ENCODE results near the gene RYR3. TPM values are rescaled to one million over a fixed set of nuclear protein-coding genes. Genes with fewer than 3 reads are reported as not detected.

Gene RYR3
- total and polyA plus RNA-seq, 7 donors: 2.5 to 159 (median 24.0) TPM

DNA sequence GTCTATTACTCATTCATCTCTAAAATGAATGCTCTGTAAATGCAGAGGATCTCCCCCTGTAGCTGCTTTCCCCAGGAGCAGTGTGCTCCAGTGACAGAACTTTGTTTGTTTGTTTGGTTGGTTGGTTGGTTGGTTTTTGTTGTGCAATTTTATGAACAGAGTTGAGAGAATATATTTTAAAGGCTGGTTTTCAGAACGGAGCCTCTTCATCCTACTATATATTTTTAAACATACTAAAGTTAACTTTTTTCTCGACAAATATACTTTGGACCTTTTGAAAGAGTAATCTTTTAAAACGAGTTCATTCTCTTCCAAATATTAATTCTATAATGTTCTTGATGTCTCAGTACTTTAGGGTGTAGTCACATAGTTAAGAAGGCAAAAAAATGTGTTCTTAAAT, 20.2 kb downstream of the RYR3 start:
- Histone ChIP-seq H3K4me1 (peaks cover 13% of the 10 kb centered on the region), H3K9me3 (no peaks in the 10 kb centered on the region), H3K27ac (no peak overlapping the region), H3K36me3 (ENCODE audit: insufficient read depth in 1 of 2, low read depth in 1 of 2) (no peaks in the 10 kb centered on the region), H3K27me3 (ENCODE audit: insufficient read depth in 3 of 3, low read length in 2 of 3) (no peaks in the 10 kb centered on the region), H3K4me3 (no peak overlapping the region)
- intact Hi-C loops (cut with DNase I): no loop called here
- ATAC-seq: no peak
- DNase-seq: no peak
- TF ChIP-seq CTCF (IDR thresholded peaks at IDR 0.05): no peak
- WGBS, 3 donors: 82 to 88% (median 86%) methylated on average over 3 of the region's 3 CpGs

- intact Hi-C loops (cut with DNase I): no loop called here
- Histone ChIP-seq H3K36me3 (ENCODE audit: insufficient read depth in 1 of 2, low read depth in 1 of 2) (no peaks in the 10 kb centered on the region), H3K27me3 (ENCODE audit: insufficient read depth in 3 of 3, low read length in 2 of 3) (no peaks in the 10 kb centered on the region), H3K27ac (no peak overlapping the region), H3K9me3 (no peaks in the 10 kb centered on the region), H3K4me3 (no peak overlapping the region), H3K4me1 (no peaks in the 10 kb centered on the region)
- WGBS, 3 donors: 62 to 72% (median 63%) methylated on average over 4 of the region's 4 CpGs
- ATAC-seq (no peak), DNase-seq (no peak)
- TF ChIP-seq CTCF (IDR thresholded peaks at IDR 0.05): no peak
These were observed 31.2 kb downstream of the RYR3 start for GRCh38 chr15:33341953-33342352.

DNA sequence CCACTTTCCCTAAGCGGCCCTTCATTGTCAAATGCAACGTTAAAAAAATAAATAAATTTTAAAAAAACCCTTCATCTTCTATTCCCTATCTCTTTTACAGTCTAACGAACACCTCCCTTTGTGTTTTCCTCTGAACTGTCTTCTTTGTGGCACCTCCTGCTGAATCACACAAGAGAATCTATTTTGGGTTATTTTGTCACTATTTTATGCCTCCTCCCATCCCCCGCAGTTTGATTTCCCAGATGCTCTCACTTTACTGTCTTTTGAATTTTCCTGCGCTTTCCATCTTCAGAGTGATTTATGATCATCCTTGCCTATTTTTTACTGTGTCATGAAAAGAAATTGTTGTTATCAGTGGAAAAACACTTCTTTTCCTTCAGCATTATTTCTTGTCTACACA, 32.5 kb downstream of the RYR3 start:
- 88 to 89% (median 89%) methylated on average over 5 of the region's 5 CpGs for WGBS, 3 donors
- intact Hi-C loops (cut with DNase I): no loop called here

DNA sequence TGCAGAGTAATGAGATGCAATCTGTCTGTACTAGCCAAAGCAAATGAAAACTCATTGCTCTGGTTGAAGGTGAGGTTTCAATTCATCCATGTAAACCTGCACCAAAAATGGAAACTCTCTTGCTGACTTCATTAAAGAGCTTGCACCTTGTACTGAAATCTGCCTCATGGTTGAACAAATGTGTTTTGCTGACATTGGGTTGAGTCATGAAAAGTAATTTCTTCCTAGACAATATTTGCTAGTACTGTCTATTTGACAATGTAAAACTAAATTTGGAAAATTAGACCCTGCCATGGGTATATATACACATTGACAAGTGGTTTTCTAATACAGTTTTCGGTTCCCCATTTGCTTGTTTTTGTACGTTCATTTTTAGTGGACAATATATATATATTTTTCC, 33.3 kb downstream of the RYR3 start:
- Histone ChIP-seq H3K27me3 (ENCODE audit: insufficient read depth in 3 of 3, low read length in 2 of 3) (no peaks in the 10 kb centered on the region), H3K4me1 (no peaks in the 10 kb centered on the region), H3K9me3 (no peaks in the 10 kb centered on the region), H3K27ac (no peak overlapping the region), H3K4me3 (no peak overlapping the region), H3K36me3 (ENCODE audit: insufficient read depth in 1 of 2, low read depth in 1 of 2) (no peaks in the 10 kb centered on the region)
- DNase-seq: no peak
- intact Hi-C loops (cut with DNase I): no loop called here
- no peak for ATAC-seq
- WGBS, 3 donors: 92 to 93% (median 92%) methylated on average over 2 of the region's 2 CpGs
- no peak for TF ChIP-seq CTCF (IDR thresholded peaks at IDR 0.05)

More for the DNA sequence above, 32.5 kb downstream of the RYR3 start:
- Histone ChIP-seq H3K4me1 (no peaks in the 10 kb centered on the region), H3K27me3 (ENCODE audit: insufficient read depth in 3 of 3, low read length in 2 of 3) (no peaks in the 10 kb centered on the region), H3K9me3 (no peaks in the 10 kb centered on the region), H3K36me3 (ENCODE audit: insufficient read depth in 1 of 2, low read depth in 1 of 2) (no peaks in the 10 kb centered on the region), H3K4me3 (no peak overlapping the region), H3K27ac (no peak overlapping the region)
- no peak for TF ChIP-seq CTCF (IDR thresholded peaks at IDR 0.05)
- DNase-seq (no peak), ATAC-seq (no peak)

- Histone ChIP-seq H3K27ac (no peak overlapping the region), H3K4me3 (no peak overlapping the region), H3K27me3 (ENCODE audit: insufficient read depth in 3 of 3, low read length in 2 of 3) (no peaks in the 10 kb centered on the region), H3K4me1 (no peaks in the 10 kb centered on the region), H3K36me3 (ENCODE audit: insufficient read depth in 1 of 2, low read depth in 1 of 2) (no peaks in the 10 kb centered on the region), H3K9me3 (no peaks in the 10 kb centered on the region)
- no peak for TF ChIP-seq CTCF (IDR thresholded peaks at IDR 0.05)
- no peak for ATAC-seq
- DNase-seq: no peak
- 83 to 93% (median 85%) methylated on average over 1 of the region's 1 CpG for WGBS, 3 donors
- intact Hi-C loops (cut with DNase I): no loop called here
These were observed 33.8 kb downstream of the RYR3 start for GRCh38 chr15:33344530-33344929.

All from psoas muscle (tissue), 8 donors.